HepG2 (cell line): ENCODE measurements around the gene YIPF5. TPM values are rescaled to one million over a fixed set of nuclear protein-coding genes. Genes with fewer than 3 reads are reported as not detected.

ENCODE experiments used
- ATAC-seq: fragments of 200-7000 bp; cut with Tn5 transposase; 3 replicates; pipeline ENCODE4 v1.9.1; 2020; ENCODE audit warnings: mild to moderate bottlenecking, moderate library complexity
- BruUV-seq: library from RNA; stranded (reverse); fragments of 400-500 nt; replicated peaks from 2 replicates; lab custom pipeline; 2021; lab: Mats Ljungman, UMichigan
- CTCF ChIA-PET: fragments of 300-600 bp; formaldehyde crosslinking; extraction: SDS; loops from one replicate; lab custom pipeline; 2021; ENCODE audit warnings: low total read pairs, inconsistent platforms, low intra/inter-chr PET ratio; lab: Yijun Ruan, JAX
- POLR2A ChIA-PET: fragments of 350-600 bp; sonication (Branson Sonifier 250); formaldehyde crosslinking; loops from one replicate; lab custom pipeline; 2020; ENCODE audit warnings: antibody characterized with exemption, inconsistent platforms; lab: Yijun Ruan, JAX
- DNase-seq: peaks from one replicate; pipeline ENCODE4 v3.0.0-alpha.2; 2015; ENCODE audit warnings: low spot score
- FAIRE-seq: peaks from 3 replicates; lab custom pipeline; 2011; peaks lifted over from hg19 to GRCh38; lab: Jason Lieb, UNC
- H2AFZ ChIP-seq: one replicate; pipeline ENCODE4 v1.6.1; 2011; ENCODE audit warnings: low read length, inconsistent platforms
- H3K27ac ChIP-seq: fragments of 300-600 bp; 3 replicates; pipeline ENCODE4 v1.8.0; 2011; ENCODE audit warnings: mixed run types, mild to moderate bottlenecking, mixed read lengths, low read length, inconsistent platforms; ENCODE audit not compliant: insufficient read depth; ENCODE audit errors: extremely low read length
- H3K27me3 ChIP-seq, 2 experiments: fragments of 200-600 bp in 1 of 2; 2 replicates in 1 of 2; 3 replicates in 1 of 2; pipeline versions ENCODE4 v1.6.0 to v1.8.0; 2011; ENCODE audit warnings: low read length in 2 of 2, mild to moderate bottlenecking in 2 of 2, moderate library complexity in 2 of 2, inconsistent platforms in 1 of 2; ENCODE audit not compliant: insufficient read depth in 2 of 2, control insufficient read depth in 1 of 2
- H3K36me3 ChIP-seq, 2 experiments: fragments of 200-600 bp in 1 of 2; replicated peaks in 1 of 2; 2 replicates in 1 of 2; 3 replicates in 1 of 2; pipeline versions ENCODE4 v1.5.1 to v1.8.0; 2011; ENCODE audit warnings: low read length in 2 of 2, inconsistent platforms in 1 of 2; ENCODE audit not compliant: insufficient read depth in 2 of 2, control insufficient read depth in 1 of 2
- H3K4me1 ChIP-seq: 2 replicates; pipeline ENCODE4 v1.5.1; 2012; ENCODE audit warnings: low read length, inconsistent platforms; ENCODE audit not compliant: insufficient read depth
- H3K4me2 ChIP-seq: 2 replicates; pipeline ENCODE4 v1.6.0; 2011; ENCODE audit warnings: low read depth, low read length, inconsistent platforms
- H3K4me3 ChIP-seq, 3 experiments: fragments of 200-600 bp in 1 of 3; sonication (generic), shearing (Covaris generic) in 1 of 3; replicated peaks in 1 of 3; 2 replicates each; pipeline ENCODE4 v1.5.1; 2011 to 2016; ENCODE audit warnings: low read length in 3 of 3, inconsistent platforms in 2 of 3, low read depth in 2 of 3, mild to moderate bottlenecking in 2 of 3, control low read depth in 1 of 3, mixed read lengths in 1 of 3; ENCODE audit not compliant: insufficient read depth in 1 of 3
- H3K79me2 ChIP-seq: one replicate; pipeline ENCODE4 v1.6.1; 2011; ENCODE audit warnings: low read length, inconsistent platforms; ENCODE audit not compliant: insufficient read depth
- H3K9ac ChIP-seq: 2 replicates; pipeline ENCODE4 v1.6.0; 2011; ENCODE audit warnings: mild to moderate bottlenecking, low read depth, low read length, inconsistent platforms; ENCODE audit not compliant: insufficient read depth
- H3K9me3 ChIP-seq: 2 replicates; pipeline ENCODE4 v1.5.1; 2012; ENCODE audit warnings: mild to moderate bottlenecking, low read length
- H4K20me1 ChIP-seq: 2 replicates; pipeline ENCODE4 v1.6.0; 2011; ENCODE audit warnings: inconsistent platforms, mild to moderate bottlenecking, low read length, moderate library complexity; ENCODE audit not compliant: insufficient read depth
- BORCS8-MEF2B ChIP-seq: sonication (generic); formaldehyde crosslinking; IDR thresholded peaks from 2 replicates; pipeline ENCODE4 v1.8.0; 2022; ENCODE audit warnings: mild to moderate bottlenecking, missing genetic modification reagents
- CBX2 ChIP-seq, 2 experiments: fragments of 200-600 bp in 1 of 2; sonication (generic); formaldehyde crosslinking in 1 of 2; IDR thresholded peaks; 2 replicates each; pipeline versions ENCODE4 v1.7.0 to v1.8.1; 2018 to 2022; ENCODE audit warnings: low read depth in 2 of 2, low read length in 1 of 2, mild to moderate bottlenecking in 1 of 2, missing genetic modification reagents in 1 of 2
- EZH2 ChIP-seq: conservative IDR thresholded peaks from 2 replicates; pipeline ENCODE4 v1.6.1; 2012; ENCODE audit warnings: mild to moderate bottlenecking, low read depth, low read length, moderate library complexity
- FLYWCH1 ChIP-seq: sonication (generic); formaldehyde crosslinking; IDR thresholded peaks from 2 replicates; pipeline ENCODE4 v1.8.1; 2023; ENCODE audit warnings: mild to moderate bottlenecking, missing genetic modification reagents
- GABPB1 ChIP-seq: IDR thresholded peaks from 2 replicates; pipeline ENCODE4 v1.6.1; 2016; ENCODE audit warnings: mild to moderate bottlenecking, missing genetic modification reagents, moderate library complexity, missing compliant biosample characterization
- MAFF ChIP-seq: IDR thresholded peaks from 2 replicates; pipeline ENCODE4 v1.6.1; 2011; ENCODE audit warnings: low read depth, low read length, improper control_type of control experiment
- SAFB2 ChIP-seq: sonication (generic); formaldehyde crosslinking; IDR thresholded peaks from 2 replicates; pipeline ENCODE4 v1.5.1; 2020; ENCODE audit warnings: missing genetic modification reagents, low read depth, mild to moderate bottlenecking, borderline replicate concordance
- SRF ChIP-seq: IDR thresholded peaks from 2 replicates; pipeline ENCODE4 v1.6.1; 2011; ENCODE audit warnings: mild to moderate bottlenecking, low read depth, low read length, moderate library complexity
- ZBED4 ChIP-seq: sonication (generic); formaldehyde crosslinking; IDR thresholded peaks from 2 replicates; pipeline ENCODE4 v1.4.0; 2020; ENCODE audit warnings: missing genetic modification reagents, borderline replicate concordance
- ZBTB2 ChIP-seq: sonication (generic); formaldehyde crosslinking; IDR thresholded peaks from 2 replicates; pipeline ENCODE4 v1.8.0; 2022; ENCODE audit warnings: low read depth, missing genetic modification reagents
- ZNF205 ChIP-seq: IDR thresholded peaks from 2 replicates; pipeline ENCODE4 v1.6.1; 2018; ENCODE audit warnings: missing biosample characterization, missing genetic modification reagents
- ZNF230 ChIP-seq: sonication (generic); formaldehyde crosslinking; IDR thresholded peaks from 2 replicates; pipeline ENCODE4 v1.4.0; 2020; ENCODE audit warnings: mild to moderate bottlenecking, missing genetic modification reagents
- ZNF256 ChIP-seq: sonication (generic); formaldehyde crosslinking; conservative IDR thresholded peaks from 2 replicates; pipeline ENCODE4 v1.4.0; 2020; ENCODE audit warnings: missing genetic modification reagents
- ZNF292 ChIP-seq: sonication (generic); formaldehyde crosslinking; IDR thresholded peaks from 2 replicates; pipeline ENCODE4 v1.8.1; 2022; ENCODE audit warnings: mild to moderate bottlenecking, low read depth, missing genetic modification reagents, borderline replicate concordance
- ZNF333 ChIP-seq: sonication (generic); formaldehyde crosslinking; IDR thresholded peaks from 2 replicates; pipeline ENCODE4 v1.4.0; 2020; ENCODE audit warnings: mild to moderate bottlenecking, missing genetic modification reagents, borderline replicate concordance
- ZNF546 ChIP-seq: sonication (generic); formaldehyde crosslinking; conservative IDR thresholded peaks from 2 replicates; pipeline ENCODE4 v1.8.1; 2023; ENCODE audit warnings: mild to moderate bottlenecking, missing genetic modification reagents
- ZNF800 ChIP-seq: sonication (generic); formaldehyde crosslinking; IDR thresholded peaks from 2 replicates; pipeline ENCODE4 v1.4.0; 2020; ENCODE audit warnings: missing genetic modification reagents
- WGBS: methylation state at CpG from one replicate; pipeline ENCODE4 v1.1.6; 2017; ENCODE audit warnings: low lambda C conversion rate; 5-methylcytosine and 5-hydroxymethylcytosine counted together
- in situ Hi-C: cut with HindIII; loops from 2 replicates; pipeline ENCODE4 v1.10.0; 2017; ENCODE audit warnings: low pct_unique_long_range_greater_than_20kb; ENCODE audit not compliant: extremely low pct_ligation_motif_present
- intact Hi-C: fragments of 100-400 bp; cut with micrococcal nuclease; formaldehyde crosslinking; loops from one replicate; pipeline ENCODE4 v1.10.0; 2022; ENCODE audit not compliant: unreplicated experiment
- polyA plus RNA-seq, 8 experiments: library from polyadenylated mRNA; depleted of rRNA in 3 of 8; stranded (reverse) in 7 of 8; unstranded in 1 of 8; fragments of >200 nt; fragmentation: Illumina TruSeq in 4 of 8; extraction: Trizol in 4 of 8; gene quantifications; 2 replicates each; pipeline versions ENCODE4 v1.2.1 to v1.2.3, GENCODE V29; 2011 to 2016; ENCODE audit warnings: low read depth in 4 of 8, missing spikeins in 1 of 8, mixed read lengths in 1 of 8; ENCODE audit not compliant: insufficient read depth in 1 of 8
- total RNA-seq, 5 experiments: library from RNA; depleted of rRNA; stranded (reverse); fragments of >200 nt; fragmentation: Illumina TruSeq; extraction: Trizol; gene quantifications; 2 replicates each; pipeline ENCODE4 v1.2.3, GENCODE V29; 2016; ENCODE audit warnings: low read depth in 1 of 5

The YIPF5 gene
- total and polyA plus RNA-seq, 2 of the 13 experiments (the other 11 are each of a cell fraction or from before 2014, with no cell fraction given), result 61.4 to 73.6 TPM

GRCh38 chr5:144121577-144121976 is 48.9 kb downstream of the YIPF5 start:
- H3K4me3 ChIP-seq, result no peak overlapping the region
- no peak overlapping the region for H3K9ac ChIP-seq
- no peak for TF ChIP-seq MAFF
- no peak for TF ChIP-seq ZNF800 (CRISPR knock-in tag)
- no peak for TF ChIP-seq ZBED4 (CRISPR knock-in tag)
- no peak for TF ChIP-seq SAFB2 (CRISPR knock-in tag)
- no peak for TF ChIP-seq SRF
- TF ChIP-seq EZH2, result no peak
- no peak for TF ChIP-seq ZNF546 (CRISPR knock-in tag)
- no peak for TF ChIP-seq CBX2 (IDR thresholded peaks at IDR 0.05; ENCODE audit: low read depth, low read length)
- TF ChIP-seq CBX2 (CRISPR knock-in tag; IDR thresholded peaks at IDR 0.05; ENCODE audit: low read depth), result no peak
- no peak for TF ChIP-seq GABPB1 (CRISPR knock-in tag)
- TF ChIP-seq ZNF292 (CRISPR knock-in tag), result no peak
- no peak for TF ChIP-seq ZNF230 (CRISPR knock-in tag)
- no peak for TF ChIP-seq ZNF333
- TF ChIP-seq BORCS8-MEF2B (CRISPR knock-in tag), result no peak
- TF ChIP-seq ZBTB2 (CRISPR knock-in tag), result no peak
- TF ChIP-seq ZNF256 (CRISPR knock-in tag), result no peak
- TF ChIP-seq FLYWCH1 (CRISPR knock-in tag), result no peak
- TF ChIP-seq ZNF205 (CRISPR knock-in tag), result no peak
- no peak for FAIRE-seq
- H3K27ac ChIP-seq, result no peak overlapping the region
- WGBS, result 2% methylated on average over 1 of the region's 1 CpG
- H3K36me3 ChIP-seq, result no peaks in the 10 kb centered on the region
- no peak overlapping the region for H3K4me2 ChIP-seq
- no peaks in the 10 kb centered on the region for H4K20me1 ChIP-seq
- no peak for DNase-seq
- CTCF ChIA-PET, result no interaction called here
- no peaks in the 10 kb centered on the region for H3K27me3 ChIP-seq
- no peak overlapping the region for H2AFZ ChIP-seq
- POLR2A ChIA-PET, result no interaction called here
- H3K4me1 ChIP-seq, result no peaks in the 10 kb centered on the region
- ATAC-seq, result no peak
- intact Hi-C loops (no loop called here), in situ Hi-C loops (no loop called here)
- no peaks in the 10 kb centered on the region for H3K79me2 ChIP-seq
- BruUV-seq, result no TSS peak
- no peaks in the 10 kb centered on the region for H3K9me3 ChIP-seq
